K562 (cell line): ENCODE measurements around the gene PIP4K2A. TPM values are rescaled to one million over a fixed set of nuclear protein-coding genes. Genes with fewer than 3 reads are reported as not detected.

ENCODE experiments used
- ASH1L ChIP-seq: fragments of 450-650 bp; IDR thresholded peaks from 2 replicates; pipeline ENCODE4 v1.6.1; 2018; ENCODE audit warnings: borderline replicate concordance, mild to moderate bottlenecking, low read depth; ENCODE audit not compliant: partially characterized antibody
- CBFB ChIP-seq: sonication (generic); formaldehyde crosslinking; IDR thresholded peaks from 2 replicates; pipeline ENCODE4 v1.4.0; 2020; ENCODE audit warnings: mild to moderate bottlenecking, missing genetic modification reagents
- GTF2A2 ChIP-seq: IDR thresholded peaks from 2 replicates; pipeline ENCODE4 v1.6.1; 2016; ENCODE audit warnings: mild to moderate bottlenecking, missing genetic modification characterization, missing compliant biosample characterization
- KAT8 ChIP-seq: fragments of 450-650 bp; IDR thresholded peaks from 2 replicates; pipeline ENCODE4 v1.6.1; 2016; ENCODE audit warnings: low read depth, mild to moderate bottlenecking
- KDM1A ChIP-seq, 2 experiments: fragments of 450-650 bp; IDR thresholded peaks; 2 replicates each; pipeline ENCODE4 v1.6.1; 2016; ENCODE audit warnings: mild to moderate bottlenecking in 2 of 2
- MEIS2 ChIP-seq: fragments of 450-650 bp; IDR thresholded peaks from 2 replicates; pipeline ENCODE4 v1.6.1; 2014; ENCODE audit warnings: mild to moderate bottlenecking; ENCODE audit not compliant: partially characterized antibody
- NFIC ChIP-seq: fragments of 450-650 bp; IDR thresholded peaks from 2 replicates; pipeline ENCODE4 v1.6.1; 2017; ENCODE audit warnings: mild to moderate bottlenecking, inconsistent platforms
- NR2C2 ChIP-seq, 2 experiments: fragments of 200-800 bp in 1 of 2; sonication (Bioruptor generic) in 1 of 2; sonication (generic) in 1 of 2; formaldehyde crosslinking in 1 of 2; IDR thresholded peaks; 2 replicates each; pipeline versions ENCODE4 v1.6.1 to v1.8.0; 2016 to 2022; ENCODE audit warnings: mild to moderate bottlenecking in 1 of 2, missing compliant biosample characterization in 1 of 2, missing genetic modification characterization in 1 of 2, missing genetic modification reagents in 1 of 2
- NUFIP1 ChIP-seq: fragments of 450-650 bp; IDR thresholded peaks from 2 replicates; pipeline ENCODE4 v1.6.1; 2018; ENCODE audit not compliant: partially characterized antibody
- PATZ1 ChIP-seq: fragments of 250-450 bp; sonication (Bioruptor Pico); IDR thresholded peaks from 2 replicates; pipeline ENCODE4 v1.5.0; 2020; ENCODE audit warnings: mild to moderate bottlenecking, borderline replicate concordance
- PHF21A ChIP-seq: fragments of 450-650 bp; IDR thresholded peaks from 2 replicates; pipeline ENCODE4 v1.6.1; 2017; ENCODE audit warnings: low read depth, borderline replicate concordance
- POLR3A ChIP-seq: IDR thresholded peaks from 2 replicates; pipeline ENCODE4 v1.6.1; 2011; ENCODE audit warnings: borderline replicate concordance, mild to moderate bottlenecking, moderate library complexity; ENCODE audit not compliant: insufficient read length, insufficient read depth; ENCODE audit errors: extremely low read depth
- PREB ChIP-seq: sonication (generic); formaldehyde crosslinking; IDR thresholded peaks from 2 replicates; pipeline ENCODE4 v1.8.1; 2023; ENCODE audit warnings: mild to moderate bottlenecking, missing genetic modification reagents
- RBM25 ChIP-seq: fragments of 200-400 bp; formaldehyde crosslinking; IDR thresholded peaks from 2 replicates; pipeline ENCODE4 v1.6.1; 2018; ENCODE audit warnings: low read length, low read depth, moderate library complexity; ENCODE audit not compliant: severe bottlenecking
- SMARCA4 ChIP-seq: fragments of 450-650 bp; IDR thresholded peaks from 2 replicates; pipeline ENCODE4 v1.6.1; 2016
- SOX6 ChIP-seq: fragments of 450-650 bp; IDR thresholded peaks from 2 replicates; pipeline ENCODE4 v1.6.1; 2014; ENCODE audit warnings: mild to moderate bottlenecking
- SRSF7 ChIP-seq: fragments of 200-400 bp; formaldehyde crosslinking; optimal IDR thresholded peaks from 2 replicates; pipeline ENCODE3; 2017; ENCODE audit warnings: mild to moderate bottlenecking, low read depth, low read length
- TAF15 ChIP-seq: fragments of 200-400 bp; formaldehyde crosslinking; IDR thresholded peaks from 2 replicates; pipeline ENCODE4 v1.6.1; 2017; ENCODE audit warnings: mild to moderate bottlenecking, low read depth, low read length, moderate library complexity
- ZNF12 ChIP-seq: sonication (generic); formaldehyde crosslinking; IDR thresholded peaks from 2 replicates; pipeline ENCODE4 v1.4.0; 2020; ENCODE audit warnings: mild to moderate bottlenecking, missing genetic modification reagents
- ZNF175 ChIP-seq: fragments of 200-800 bp; sonication (Bioruptor generic); IDR thresholded peaks from 2 replicates; pipeline ENCODE4 v1.6.1; 2016; ENCODE audit warnings: low read depth, mild to moderate bottlenecking, missing genetic modification characterization, missing compliant biosample characterization
- ZNF445 ChIP-seq: fragments of 250-450 bp; sonication (Bioruptor Pico); IDR thresholded peaks from 2 replicates; pipeline ENCODE4 v1.4.0; 2020; ENCODE audit warnings: low read depth, mild to moderate bottlenecking, moderate library complexity
- ZNF764 ChIP-seq: fragments of 250-450 bp; sonication (Bioruptor Pico); IDR thresholded peaks from 2 replicates; pipeline ENCODE4 v1.4.0; 2020; ENCODE audit warnings: low read depth, mild to moderate bottlenecking, moderate library complexity
- polyA plus RNA-seq, 8 experiments: library from polyadenylated mRNA; depleted of rRNA in 4 of 8; stranded (reverse) in 5 of 8; unstranded in 3 of 8; fragments of >200 nt; fragmentation: Nextera tagmentation in 2 of 8; fragmentation: Illumina TruSeq in 1 of 8; extraction: Ambion mirVana in 2 of 8; extraction: Trizol in 1 of 8; gene quantifications; 2 replicates each; pipeline versions ENCODE4 v1.2.1 to v1.2.3, GENCODE V29; 2011 to 2014; ENCODE audit warnings: inconsistent platforms in 1 of 8, missing spikeins in 1 of 8
- total RNA-seq, 7 experiments: library from RNA; depleted of rRNA in 6 of 7; stranded (reverse); fragments of >200 nt in 6 of 7; fragmentation: Illumina TruSeq in 2 of 7; extraction: Trizol in 2 of 7; gene quantifications; 2 replicates each; pipeline versions ENCODE4 v1.2.1 to v1.2.3, GENCODE V29; 2011 to 2021; ENCODE audit warnings: low replicate concordance in 1 of 7
- TF ChIP-seq, protein P1 (sequence below): fragments of 450-650 bp; IDR thresholded peaks from 2 replicates; pipeline ENCODE4 v1.7.1; 2018; ENCODE audit warnings: mild to moderate bottlenecking, low read depth; ENCODE audit not compliant: partially characterized antibody
- TF ChIP-seq, protein P2 (sequence below): sonication (generic); formaldehyde crosslinking; IDR thresholded peaks from 2 replicates; pipeline ENCODE4 v1.8.0; 2022; ENCODE audit warnings: mild to moderate bottlenecking, missing genetic modification reagents

The PIP4K2A gene
- total and polyA plus RNA-seq, 9 of the 15 experiments (the other 6 are each of a cell fraction or from before 2014, with no cell fraction given): 35.6 to 117 (median 71.9) TPM

DNA sequence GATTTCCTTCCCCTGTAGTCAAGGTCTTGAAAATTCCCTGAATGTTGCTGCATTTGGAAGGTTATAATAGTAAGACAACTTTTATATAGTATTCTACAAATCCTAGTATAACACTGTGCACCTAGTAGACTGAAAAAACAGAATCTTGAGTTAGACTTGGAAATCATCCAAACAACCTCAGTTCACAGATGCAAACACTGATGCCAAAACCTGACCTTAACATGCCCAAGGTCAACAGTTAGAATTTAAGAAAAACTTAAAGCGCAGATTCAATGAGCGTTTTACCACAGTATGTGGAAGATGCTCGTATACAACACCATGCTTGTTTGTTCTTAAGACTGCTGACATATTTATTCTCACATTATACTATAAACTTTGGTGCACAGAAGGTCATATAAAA, 3.0 kb downstream of the PIP4K2A start (continued):
- no peak for TF ChIP-seq PATZ1 (CRISPR knock-in tag)
- TF ChIP-seq NUFIP1: no peak
- no peak for TF ChIP-seq NR2C2 (CRISPR knock-in tag; IDR thresholded peaks at IDR 0.05)
- 0 out of 2 replicates have a peak, but pooled peaks have one; percentile 43 for TF ChIP-seq NR2C2 (tag; IDR thresholded peaks at IDR 0.05)
- TF ChIP-seq, protein P1, sequence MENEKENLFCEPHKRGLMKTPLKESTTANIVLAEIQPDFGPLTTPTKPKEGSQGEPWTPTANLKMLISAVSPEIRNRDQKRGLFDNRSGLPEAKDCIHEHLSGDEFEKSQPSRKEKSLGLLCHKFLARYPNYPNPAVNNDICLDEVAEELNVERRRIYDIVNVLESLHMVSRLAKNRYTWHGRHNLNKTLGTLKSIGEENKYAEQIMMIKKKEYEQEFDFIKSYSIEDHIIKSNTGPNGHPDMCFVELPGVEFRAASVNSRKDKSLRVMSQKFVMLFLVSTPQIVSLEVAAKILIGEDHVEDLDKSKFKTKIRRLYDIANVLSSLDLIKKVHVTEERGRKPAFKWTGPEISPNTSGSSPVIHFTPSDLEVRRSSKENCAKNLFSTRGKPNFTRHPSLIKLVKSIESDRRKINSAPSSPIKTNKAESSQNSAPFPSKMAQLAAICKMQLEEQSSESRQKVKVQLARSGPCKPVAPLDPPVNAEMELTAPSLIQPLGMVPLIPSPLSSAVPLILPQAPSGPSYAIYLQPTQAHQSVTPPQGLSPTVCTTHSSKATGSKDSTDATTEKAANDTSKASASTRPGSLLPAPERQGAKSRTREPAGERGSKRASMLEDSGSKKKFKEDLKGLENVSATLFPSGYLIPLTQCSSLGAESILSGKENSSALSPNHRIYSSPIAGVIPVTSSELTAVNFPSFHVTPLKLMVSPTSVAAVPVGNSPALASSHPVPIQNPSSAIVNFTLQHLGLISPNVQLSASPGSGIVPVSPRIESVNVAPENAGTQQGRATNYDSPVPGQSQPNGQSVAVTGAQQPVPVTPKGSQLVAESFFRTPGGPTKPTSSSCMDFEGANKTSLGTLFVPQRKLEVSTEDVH: no peak
- TF ChIP-seq CBFB (CRISPR knock-in tag): no peak
- no peak for TF ChIP-seq KAT8
- no peak for TF ChIP-seq RBM25
- peak; percentile 76 for TF ChIP-seq NFIC
- no peak for TF ChIP-seq ZNF445 (CRISPR knock-in tag)
- no peak for TF ChIP-seq ZNF764 (CRISPR knock-in tag)
- no peak for TF ChIP-seq ZNF12 (CRISPR knock-in tag)
- TF ChIP-seq, protein P2, sequence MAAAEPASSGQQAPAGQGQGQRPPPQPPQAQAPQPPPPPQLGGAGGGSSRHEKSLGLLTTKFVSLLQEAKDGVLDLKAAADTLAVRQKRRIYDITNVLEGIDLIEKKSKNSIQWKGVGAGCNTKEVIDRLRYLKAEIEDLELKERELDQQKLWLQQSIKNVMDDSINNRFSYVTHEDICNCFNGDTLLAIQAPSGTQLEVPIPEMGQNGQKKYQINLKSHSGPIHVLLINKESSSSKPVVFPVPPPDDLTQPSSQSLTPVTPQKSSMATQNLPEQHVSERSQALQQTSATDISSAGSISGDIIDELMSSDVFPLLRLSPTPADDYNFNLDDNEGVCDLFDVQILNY (CRISPR knock-in tag): no peak
- no peak for TF ChIP-seq SOX6
- no peak for TF ChIP-seq SMARCA4
- TF ChIP-seq ASH1L: no peak
- no peak for TF ChIP-seq PREB
- no peak for TF ChIP-seq PHF21A
- no peak for TF ChIP-seq SRSF7
- no peak for TF ChIP-seq TAF15
- TF ChIP-seq KDM1A (IDR thresholded peaks at IDR 0.05): peak; percentile 33 to 51; a peak in 1 of 4 replicates
- TF ChIP-seq GTF2A2 (tag): no peak
- no peak for TF ChIP-seq MEIS2
- TF ChIP-seq POLR3A: no peak
- TF ChIP-seq ZNF175 (CRISPR knock-in tag): no peak
